DOHH2 (cell line): ENCODE measurements around the gene SPECC1L.

Experiments
- CTCF ChIP-seq: fragments of 200-600 bp; sonication (generic); IDR thresholded peaks from one replicate; pipeline ENCODE4 v1.5.1; 2014; ENCODE audit warnings: antibody characterized with exemption, mild to moderate bottlenecking, low read depth, low read length; ENCODE audit not compliant: poor library complexity, severe bottlenecking
- EZH2phosphoT487 ChIP-seq: fragments of 200-600 bp; sonication (generic); IDR thresholded peaks from 2 replicates; pipeline ENCODE4 v1.6.1; 2017; ENCODE audit warnings: borderline replicate concordance, mild to moderate bottlenecking, antibody characterized with exemption, low read length, moderate library complexity, mixed read lengths

- TF ChIP-seq EZH2phosphoT487 (no peak), CTCF (no peak)
These were observed 148.8 kb downstream of the SPECC1L start for GRCh38 chr22:24419475-24419850.
